ENCODE data around the gene PKM.
"Not testable (repeated sequence)": the region's sequence is repeated elsewhere in the genome, so short reads cannot be mapped to it uniquely, and the experiment has no call there.

PKM gene

GRCh38 chr15:72231066-72231832, at the start of gene PKM:
TSS of gene PKM (minus strand) at chr15:72231190. CDS start at chr15:72219097, 12,093 bp downstream.
- peak; percentile 100 for DNase-seq

GRCh38 chr15:72280751-72281150, 49.8 kb upstream of the PKM start:
- DNase-seq = no peak

GRCh38 chr15:72278737-72279136, 47.7 kb upstream of the PKM start:
- DNase-seq = no peak

- DNase-seq = no peak
Observed at GRCh38 chr15:72276326-72276700, 45.3 kb upstream of the PKM start.

- not testable (repeated sequence) for DNase-seq
Observed at GRCh38 chr15:72275635-72276325, 44.8 kb upstream of the PKM start.

- no peak for DNase-seq
Observed at GRCh38 chr15:72272997-72273352, 42.0 kb upstream of the PKM start.

GRCh38 chr15:72272213-72272996, 41.4 kb upstream of the PKM start, which contains the start of gene PARP6:
TSS of gene PARP6 (minus strand) at chr15:72272554. CDS start at chr15:72267477, 5,077 bp downstream.
- peak; percentile 100 for DNase-seq

- peak; percentile 43 for DNase-seq
Observed at GRCh38 chr15:72271895-72272212, 40.9 kb upstream of the PKM start.

GRCh38 chr15:72271221-72271620, 40.2 kb upstream of the PKM start:
- no peak for DNase-seq

- no peak for DNase-seq
Observed at GRCh38 chr15:72269739-72270138, 38.7 kb upstream of the PKM start.

- DNase-seq = no peak
Observed at GRCh38 chr15:72265031-72265430, 34.0 kb upstream of the PKM start.

GRCh38 chr15:72252663-72253299, 21.8 kb upstream of the PKM start:
- no peak for DNase-seq

- no peak for DNase-seq
Observed at GRCh38 chr15:72249142-72249810, 18.3 kb upstream of the PKM start.

GRCh38 chr15:72248514-72248913, 17.5 kb upstream of the PKM start:
- DNase-seq = no peak

GRCh38 chr15:72242775-72243370, 11.9 kb upstream of the PKM start:
- no peak for DNase-seq

- DNase-seq = no peak
Observed at GRCh38 chr15:72239652-72240051, 8.7 kb upstream of the PKM start.

GRCh38 chr15:72238586-72238985, 7.6 kb upstream of the PKM start:
- no peak for DNase-seq

GRCh38 chr15:72237853-72238224, 6.8 kb upstream of the PKM start:
- peak; percentile 58 for DNase-seq

GRCh38 chr15:72237029-72237852, 6.3 kb upstream of the PKM start:
- peak; percentile 88 for DNase-seq

GRCh38 chr15:72236381-72237003, 5.5 kb upstream of the PKM start:
- no peak for DNase-seq

GRCh38 chr15:72235298-72235697, 4.3 kb upstream of the PKM start:
- DNase-seq = no peak

Data from RPMI8226 (cell line).